Activated naive CD8-positive, alpha-beta T cell treated with anti-CD3 and anti-CD28 coated beads for 36 hours (primary cell): ENCODE results near the gene S100PBP. TPM values are rescaled to one million over a fixed set of nuclear protein-coding genes. Genes with fewer than 3 reads are reported as not detected.

Experiments used
- DNase-seq: peaks from one replicate; pipeline ENCODE4 v3.0.0; 2021
- H3K27ac Mint-ChIP-seq: one replicate; pipeline ENCODE4 v1.8.0; 2022; ENCODE audit warnings: mild to moderate bottlenecking, moderate library complexity, mixed read lengths
- H3K27me3 Mint-ChIP-seq: one replicate; pipeline ENCODE4 v1.8.0; 2022; ENCODE audit warnings: mild to moderate bottlenecking, mixed read lengths
- H3K36me3 Mint-ChIP-seq: one replicate; pipeline ENCODE4 v1.8.0; 2021; ENCODE audit warnings: mild to moderate bottlenecking, mixed read lengths
- H3K4me1 Mint-ChIP-seq: one replicate; pipeline ENCODE4 v1.8.0; 2021; ENCODE audit warnings: mixed read lengths
- H3K4me3 Mint-ChIP-seq: one replicate; pipeline ENCODE4 v1.8.0; 2022; ENCODE audit warnings: mild to moderate bottlenecking, moderate library complexity, mixed read lengths
- H3K9me3 Mint-ChIP-seq: one replicate; pipeline ENCODE4 v1.8.0; 2022; ENCODE audit warnings: mixed read lengths
- total RNA-seq, 2 experiments: library from RNA; stranded (reverse); gene quantifications; one replicate each; pipeline ENCODE4 v1.2.3, GENCODE V29; 2021

S100PBP gene
- total RNA-seq, 2 experiments from 2014 or later: 24.6 to 28.5 TPM

GRCh38 chr1:32848354-32849063 is 31.1 kb downstream of the S100PBP start:
- H3K9me3 Mint-ChIP-seq: no peaks in the 10 kb centered on the region
- H3K4me1 Mint-ChIP-seq: peaks cover 2% of the 10 kb centered on the region
- no peak for DNase-seq
- peaks cover 16% of the 10 kb centered on the region for H3K36me3 Mint-ChIP-seq
- H3K27ac Mint-ChIP-seq: no peak overlapping the region
- H3K27me3 Mint-ChIP-seq: no peaks in the 10 kb centered on the region
- no peak overlapping the region for H3K4me3 Mint-ChIP-seq

GRCh38 chr1:32855861-32856617 is 38.6 kb downstream of the S100PBP start:
- Mint-ChIP-seq H3K4me1 (no peaks in the 10 kb centered on the region), H3K4me3 (no peak overlapping the region), H3K36me3 (peaks cover 13% of the 10 kb centered on the region), H3K9me3 (no peaks in the 10 kb centered on the region), H3K27ac (no peak overlapping the region), H3K27me3 (no peaks in the 10 kb centered on the region)
- DNase-seq: no peak

GRCh38 chr1:32858136-32858535 is 40.7 kb downstream of the S100PBP start:
- no peaks in the 10 kb centered on the region for H3K9me3 Mint-ChIP-seq
- H3K27ac Mint-ChIP-seq: no peak overlapping the region
- no peaks in the 10 kb centered on the region for H3K4me1 Mint-ChIP-seq
- DNase-seq: no peak
- H3K27me3 Mint-ChIP-seq: no peaks in the 10 kb centered on the region
- peaks cover 13% of the 10 kb centered on the region for H3K36me3 Mint-ChIP-seq
- no peak overlapping the region for H3K4me3 Mint-ChIP-seq

- Mint-ChIP-seq H3K4me3 (no peak overlapping the region), H3K9me3 (no peaks in the 10 kb centered on the region), H3K4me1 (no peaks in the 10 kb centered on the region), H3K36me3 (peaks cover 8% of the 10 kb centered on the region), H3K27me3 (no peaks in the 10 kb centered on the region), H3K27ac (no peak overlapping the region)
- no peak for DNase-seq
These were observed 41.3 kb downstream of the S100PBP start for GRCh38 chr1:32858791-32859190.

- H3K36me3 Mint-ChIP-seq: peaks cover 3% of the 10 kb centered on the region
These were observed 42.5 kb downstream of the S100PBP start for GRCh38 chr1:32859915-32860314.

GRCh38 chr1:32860566-32860965 is 43.1 kb downstream of the S100PBP start:
- peaks cover 3% of the 10 kb centered on the region for H3K36me3 Mint-ChIP-seq
- H3K27me3 Mint-ChIP-seq: no peaks in the 10 kb centered on the region
- no peak overlapping the region for H3K4me3 Mint-ChIP-seq
- no peaks in the 10 kb centered on the region for H3K4me1 Mint-ChIP-seq
- no peak for DNase-seq
- H3K9me3 Mint-ChIP-seq: no peaks in the 10 kb centered on the region
- no peak overlapping the region for H3K27ac Mint-ChIP-seq

More at GRCh38 chr1:32859915-32860314, 42.5 kb downstream of the S100PBP start:
- no peaks in the 10 kb centered on the region for H3K27me3 Mint-ChIP-seq
- DNase-seq: no peak
- H3K9me3 Mint-ChIP-seq: no peaks in the 10 kb centered on the region
- H3K4me1 Mint-ChIP-seq: no peaks in the 10 kb centered on the region
- no peak overlapping the region for H3K27ac Mint-ChIP-seq
- H3K4me3 Mint-ChIP-seq: no peak overlapping the region

- Mint-ChIP-seq H3K4me3 (no peak overlapping the region), H3K27me3 (no peaks in the 10 kb centered on the region), H3K9me3 (no peaks in the 10 kb centered on the region), H3K4me1 (no peaks in the 10 kb centered on the region), H3K36me3 (no peaks in the 10 kb centered on the region), H3K27ac (no peak overlapping the region)
- no peak for DNase-seq
These were observed 44.6 kb downstream of the S100PBP start for GRCh38 chr1:32861904-32862695.

GRCh38 chr1:32863218-32863880 is 45.9 kb downstream of the S100PBP start:
- no peaks in the 10 kb centered on the region for H3K9me3 Mint-ChIP-seq
- no peaks in the 10 kb centered on the region for H3K27me3 Mint-ChIP-seq
- H3K4me3 Mint-ChIP-seq: no peak overlapping the region
- no peaks in the 10 kb centered on the region for H3K4me1 Mint-ChIP-seq
- DNase-seq: no peak
- H3K36me3 Mint-ChIP-seq: no peaks in the 10 kb centered on the region
- no peak overlapping the region for H3K27ac Mint-ChIP-seq

- Mint-ChIP-seq H3K4me1 (no peaks in the 10 kb centered on the region), H3K9me3 (no peaks in the 10 kb centered on the region), H3K27me3 (no peaks in the 10 kb centered on the region), H3K36me3 (no peaks in the 10 kb centered on the region), H3K4me3 (no peak overlapping the region), H3K27ac (no peak overlapping the region)
- no peak for DNase-seq
These were observed 46.4 kb downstream of the S100PBP start for GRCh38 chr1:32863881-32864245.

- H3K9me3 Mint-ChIP-seq: no peaks in the 10 kb centered on the region
- H3K36me3 Mint-ChIP-seq: no peaks in the 10 kb centered on the region
- no peak overlapping the region for H3K4me3 Mint-ChIP-seq
- no peak overlapping the region for H3K27ac Mint-ChIP-seq
- H3K27me3 Mint-ChIP-seq: peaks cover 6% of the 10 kb centered on the region
- no peaks in the 10 kb centered on the region for H3K4me1 Mint-ChIP-seq
- no peak for DNase-seq
These were observed 47.0 kb downstream of the S100PBP start for GRCh38 chr1:32864375-32865019.

GRCh38 chr1:32865639-32866405 is 48.4 kb downstream of the S100PBP start:
- DNase-seq: no peak
- Mint-ChIP-seq H3K27me3 (peaks cover 16% of the 10 kb centered on the region), H3K9me3 (no peaks in the 10 kb centered on the region), H3K4me3 (no peak overlapping the region), H3K36me3 (no peaks in the 10 kb centered on the region), H3K4me1 (no peaks in the 10 kb centered on the region), H3K27ac (no peak overlapping the region)

GRCh38 chr1:32867151-32867550 is 49.7 kb downstream of the S100PBP start:
- no peaks in the 10 kb centered on the region for H3K9me3 Mint-ChIP-seq
- peaks cover 5% of the 10 kb centered on the region for H3K4me1 Mint-ChIP-seq
- peaks cover 28% of the 10 kb centered on the region for H3K27me3 Mint-ChIP-seq
- no peak for DNase-seq
- H3K4me3 Mint-ChIP-seq: no peak overlapping the region
- no peaks in the 10 kb centered on the region for H3K36me3 Mint-ChIP-seq
- no peak overlapping the region for H3K27ac Mint-ChIP-seq

- H3K36me3 Mint-ChIP-seq: no peaks in the 10 kb centered on the region
- H3K27ac Mint-ChIP-seq: no peak overlapping the region
- DNase-seq: no peak
- H3K4me1 Mint-ChIP-seq: peaks cover 5% of the 10 kb centered on the region
- H3K9me3 Mint-ChIP-seq: no peaks in the 10 kb centered on the region
- H3K27me3 Mint-ChIP-seq: peaks cover 32% of the 10 kb centered on the region
- no peak overlapping the region for H3K4me3 Mint-ChIP-seq
These were observed 50.2 kb downstream of the S100PBP start for GRCh38 chr1:32867671-32868070.

GRCh38 chr1:32868085-32868484 is 50.6 kb downstream of the S100PBP start:
- no peaks in the 10 kb centered on the region for H3K9me3 Mint-ChIP-seq
- no peak overlapping the region for H3K4me3 Mint-ChIP-seq
- H3K27me3 Mint-ChIP-seq: peaks cover 35% of the 10 kb centered on the region
- H3K4me1 Mint-ChIP-seq: peaks cover 5% of the 10 kb centered on the region
- H3K36me3 Mint-ChIP-seq: no peaks in the 10 kb centered on the region
- no peak overlapping the region for H3K27ac Mint-ChIP-seq
- DNase-seq: no peak
